Activated CD8-positive, alpha-beta T cell treated with anti-CD3 and anti-CD28 coated beads for 36 hours (primary cell): ENCODE data around the gene ALDH1B1. TPM values are rescaled to one million over a fixed set of nuclear protein-coding genes. Genes with fewer than 3 reads are reported as not detected.

Experiments used
- ATAC-seq: fragments of 200-7000 bp; cut with Tn5 transposase; one replicate; pipeline ENCODE4 v1.10.0; 2021; ENCODE audit warnings: mild to moderate bottlenecking, moderate library complexity
- CTCF ChIA-PET: fragments of 350-600 bp; sonication (Branson Sonifier 250); formaldehyde crosslinking; loops from one replicate; lab custom pipeline; 2021; ENCODE audit warnings: antibody characterized with exemption; lab: Charles Lee
- POLR2A ChIA-PET: fragments of 350-600 bp; sonication (Branson Sonifier 250); formaldehyde crosslinking; loops from one replicate; lab custom pipeline; 2021; ENCODE audit warnings: antibody characterized with exemption; lab: Charles Lee
- DNase-seq: peaks from one replicate; pipeline ENCODE4 v3.0.0-alpha.2; 2020
- H3K27ac Mint-ChIP-seq: one replicate; pipeline ENCODE4 v1.8.0; 2021; ENCODE audit warnings: mild to moderate bottlenecking, mixed read lengths
- H3K27me3 Mint-ChIP-seq: one replicate; pipeline ENCODE4 v1.8.0; 2021; ENCODE audit warnings: mixed read lengths
- H3K36me3 Mint-ChIP-seq: one replicate; pipeline ENCODE4 v1.8.0; 2021; ENCODE audit warnings: low read depth, mixed read lengths
- H3K4me1 Mint-ChIP-seq: one replicate; pipeline ENCODE4 v1.8.0; 2021; ENCODE audit warnings: low read depth, mixed read lengths
- H3K4me3 Mint-ChIP-seq: one replicate; pipeline ENCODE4 v1.8.0; 2021; ENCODE audit warnings: mild to moderate bottlenecking, moderate library complexity, mixed read lengths
- H3K9me3 Mint-ChIP-seq: one replicate; pipeline ENCODE4 v1.8.0; 2021; ENCODE audit warnings: mixed read lengths
- CTCF ChIP-seq: fragments of 200-600 bp; IDR thresholded peaks from one replicate; pipeline ENCODE4 v1.8.0; 2022; ENCODE audit warnings: antibody characterized with exemption, mild to moderate bottlenecking
- intact Hi-C: fragments of 100-400 bp; cut with micrococcal nuclease; formaldehyde crosslinking; loops from one replicate; pipeline ENCODE4 v1.10.0; 2022
- total RNA-seq, 2 experiments: library from RNA; stranded (reverse); gene quantifications; one replicate each; pipeline ENCODE4 v1.2.3, GENCODE V29; 2021

The ALDH1B1 gene
- total RNA-seq, 2 experiments from 2014 or later: 23.9 to 26.5 TPM

- Mint-ChIP-seq H3K27ac (no peak overlapping the region), H3K36me3 (peaks cover 4% of the 10 kb centered on the region), H3K4me3 (no peak overlapping the region), H3K9me3 (peaks cover 7% of the 10 kb centered on the region), H3K4me1 (peaks cover 6% of the 10 kb centered on the region), H3K27me3 (peaks cover 1% of the 10 kb centered on the region)
- POLR2A ChIA-PET: no interaction called here
- DNase-seq: no peak
- intact Hi-C loops: no loop called here
- TF ChIP-seq CTCF: no peak
- CTCF ChIA-PET: interaction anchor here (1.2 kb wide), 1 partner anchor 301 kb away, joined by 4 read pairs; no protein-coding TSS in a partner anchor
- ATAC-seq: no peak
Observed at GRCh38 chr9:38388283-38389223, 3.9 kb upstream of the ALDH1B1 start.

GRCh38 chr9:38389313-38389712 is 3.2 kb upstream of the ALDH1B1 start:
- POLR2A ChIA-PET: no interaction called here
- intact Hi-C loops: no loop called here
- Mint-ChIP-seq H3K27ac (no peak overlapping the region), H3K27me3 (peaks cover 1% of the 10 kb centered on the region), H3K4me1 (peaks cover 10% of the 10 kb centered on the region), H3K9me3 (peaks cover 7% of the 10 kb centered on the region), H3K4me3 (no peak overlapping the region), H3K36me3 (peaks cover 8% of the 10 kb centered on the region)
- TF ChIP-seq CTCF: no peak
- no peak for ATAC-seq
- DNase-seq: no peak
- CTCF ChIA-PET: interaction anchor here (1.0 kb wide), 1 partner anchor 476 kb away, joined by 4 read pairs; no protein-coding TSS in a partner anchor

- CTCF ChIA-PET: interaction anchor here (1.0 to 1.3 kb wide), 2 partner anchors 27 to 477 kb away, joined by 3 to 4 read pairs; no protein-coding TSS in a partner anchor
- DNase-seq: no peak
- peaks cover 1% of the 10 kb centered on the region for H3K27me3 Mint-ChIP-seq
- POLR2A ChIA-PET: no interaction called here
- H3K36me3 Mint-ChIP-seq: peaks cover 18% of the 10 kb centered on the region
- intact Hi-C loops: no loop called here
- no peak overlapping the region for H3K27ac Mint-ChIP-seq
- ATAC-seq: no peak
- peaks cover 4% of the 10 kb centered on the region for H3K9me3 Mint-ChIP-seq
- no peak overlapping the region for H3K4me3 Mint-ChIP-seq
- no peak for TF ChIP-seq CTCF
- peaks cover 12% of the 10 kb centered on the region for H3K4me1 Mint-ChIP-seq
Observed at GRCh38 chr9:38390442-38390841, 2.1 kb upstream of the ALDH1B1 start.

GRCh38 chr9:38390851-38391250 is 1.7 kb upstream of the ALDH1B1 start:
- Mint-ChIP-seq H3K4me1 (peaks cover 12% of the 10 kb centered on the region), H3K27me3 (peaks cover 1% of the 10 kb centered on the region), H3K36me3 (peaks cover 22% of the 10 kb centered on the region), H3K27ac (no peak overlapping the region), H3K4me3 (no peak overlapping the region), H3K9me3 (peaks cover 4% of the 10 kb centered on the region)
- POLR2A ChIA-PET: no interaction called here
- no peak for DNase-seq
- CTCF ChIA-PET: interaction anchor here (1.3 kb wide), 1 partner anchor 26 kb away, joined by 3 read pairs; no protein-coding TSS in a partner anchor
- intact Hi-C loops: no loop called here
- no peak for ATAC-seq
- no peak for TF ChIP-seq CTCF
